Stimulated activated CD4-positive, alpha-beta T cell treated with anti-CD3 and anti-CD28 coated beads, Interleukin-1b, Interleukin-23, amount 100 ng/mL, for 24 hours (primary cell): ENCODE measurements around the gene HOXB5.
A peak's percentile ranks its signal among the peaks of the same experiment; 100 is the strongest.

Source experiments
- DNase-seq, 4 experiments: peaks; one replicate each; pipeline ENCODE4 v3.0.0-alpha.2; 2020; ENCODE audit warnings: low read depth in 4 of 4, low spot score in 1 of 4

The HOXB5 gene

GRCh38 chr17:48550502-48551213 lies 42.9 kb downstream of the HOXB5 start:
- no peak for DNase-seq

DNA sequence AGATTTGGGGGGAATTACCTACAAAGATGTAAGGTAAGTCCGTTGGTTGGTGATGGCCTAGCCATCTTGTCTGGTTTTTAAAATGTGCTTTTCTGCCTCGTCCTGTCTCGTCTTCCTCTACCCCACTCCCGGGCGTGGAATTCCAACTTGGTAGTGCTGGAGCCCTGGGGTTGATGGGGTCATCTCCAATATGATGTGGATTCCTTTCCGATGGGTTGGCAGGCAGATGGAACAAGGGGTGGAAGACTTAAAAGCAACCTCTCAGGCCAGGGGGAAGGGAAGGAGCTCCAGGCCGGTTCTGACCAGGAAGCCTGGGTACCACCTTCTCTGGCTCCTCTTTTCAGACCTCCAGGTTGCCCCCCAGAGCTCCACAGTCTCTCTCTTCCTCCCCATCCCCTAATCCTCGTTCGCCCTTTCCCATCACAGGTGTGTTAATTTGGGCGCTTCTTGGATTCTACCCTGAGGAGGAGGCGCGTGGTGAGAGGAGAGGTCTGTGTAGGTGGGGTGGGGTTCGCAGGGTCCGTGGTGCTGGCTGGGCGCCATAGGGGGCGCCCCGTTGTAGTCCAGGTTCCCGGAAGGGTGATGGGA lies 43.6 kb downstream of the HOXB5 start:
- no peak for DNase-seq

DNA sequence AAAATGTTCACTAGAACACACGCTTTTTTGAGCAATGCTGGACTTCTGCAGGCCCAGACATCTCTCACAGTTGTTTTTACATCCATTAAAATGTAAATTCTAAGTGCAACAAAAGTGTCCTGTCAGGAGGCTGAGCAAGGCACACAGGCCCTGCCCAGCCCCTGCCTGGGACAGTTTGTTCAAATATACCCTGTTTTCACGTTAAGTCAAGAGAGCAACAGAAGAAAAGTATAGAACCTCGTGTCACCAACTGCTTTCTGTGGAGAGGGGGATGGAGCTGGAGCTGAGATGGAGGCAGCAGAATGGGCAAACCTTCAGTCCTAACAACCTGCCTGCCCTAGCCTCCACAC lies 44.3 kb downstream of the HOXB5 start:
- DNase-seq, result no peak

DNA sequence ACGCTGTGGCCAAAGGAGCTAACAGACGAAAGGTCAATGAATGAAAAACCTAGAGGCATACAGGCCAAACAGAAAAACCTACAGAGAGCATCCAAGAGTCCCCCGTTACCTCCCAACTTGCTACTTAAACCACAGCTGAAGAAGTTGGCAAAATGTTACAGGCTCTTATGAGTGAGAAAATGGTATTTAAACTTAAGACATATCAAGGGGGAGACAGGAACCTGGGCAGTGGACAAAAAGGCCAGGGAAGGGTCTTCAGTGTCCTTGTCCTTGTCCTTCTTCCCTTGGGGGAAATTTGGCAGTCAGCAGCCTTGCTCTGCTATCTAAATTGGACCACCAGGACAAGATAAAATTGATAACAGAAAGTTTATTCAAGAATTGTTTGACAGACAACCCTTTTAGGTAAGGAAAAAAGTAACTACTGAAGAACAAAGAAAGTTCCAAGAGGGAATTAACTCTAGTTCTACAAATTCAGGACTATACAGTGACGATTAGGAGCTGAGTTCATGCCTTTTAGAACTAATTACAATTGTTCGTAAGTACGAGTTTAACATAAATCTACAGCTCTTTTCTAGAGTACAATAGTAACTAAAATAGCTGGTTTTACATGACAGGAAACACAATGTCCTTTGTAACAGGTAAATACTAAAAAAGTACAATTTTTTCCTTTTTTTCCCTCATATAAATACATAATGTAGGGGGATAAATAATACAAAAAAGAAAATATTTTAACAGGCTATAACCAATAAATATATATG lies 44.9 kb downstream of the HOXB5 start:
- no peak for DNase-seq

DNA sequence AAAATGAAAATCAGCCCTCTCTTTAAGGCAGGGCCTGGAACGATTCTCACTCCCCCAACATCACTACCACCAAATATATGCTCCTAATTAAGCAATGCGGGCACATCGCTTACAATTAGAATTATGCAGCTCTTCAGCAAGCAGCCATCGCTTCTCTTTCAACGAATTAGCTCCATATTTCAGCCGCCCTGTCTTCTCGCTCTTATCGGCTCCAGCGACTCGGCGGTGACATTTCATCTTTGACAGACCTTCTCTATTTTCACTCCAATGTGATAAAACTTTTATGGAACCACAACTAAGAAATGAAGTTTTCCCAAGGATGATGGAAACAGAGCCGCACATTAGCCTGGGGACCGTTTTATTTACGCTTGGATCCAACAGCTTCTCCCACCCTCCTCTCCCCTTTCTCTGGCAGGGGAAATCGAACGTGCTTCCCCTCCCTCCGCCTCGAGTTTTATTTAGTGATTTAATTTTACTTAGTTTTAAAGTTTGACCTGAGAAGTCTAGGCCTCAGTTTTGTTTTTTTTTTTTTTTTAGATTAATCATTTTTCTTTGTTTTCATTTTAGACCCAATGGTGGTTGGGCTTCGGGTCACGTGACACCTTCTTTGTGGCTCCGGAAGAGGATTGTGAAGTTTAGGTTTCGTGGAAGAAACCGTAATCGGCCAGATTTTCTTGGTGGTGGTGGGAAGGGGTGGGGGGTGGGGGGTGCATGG lies 45.6 kb downstream of the HOXB5 start:
- peak in 1 of 4 experiments; percentile 12 for DNase-seq

DNA sequence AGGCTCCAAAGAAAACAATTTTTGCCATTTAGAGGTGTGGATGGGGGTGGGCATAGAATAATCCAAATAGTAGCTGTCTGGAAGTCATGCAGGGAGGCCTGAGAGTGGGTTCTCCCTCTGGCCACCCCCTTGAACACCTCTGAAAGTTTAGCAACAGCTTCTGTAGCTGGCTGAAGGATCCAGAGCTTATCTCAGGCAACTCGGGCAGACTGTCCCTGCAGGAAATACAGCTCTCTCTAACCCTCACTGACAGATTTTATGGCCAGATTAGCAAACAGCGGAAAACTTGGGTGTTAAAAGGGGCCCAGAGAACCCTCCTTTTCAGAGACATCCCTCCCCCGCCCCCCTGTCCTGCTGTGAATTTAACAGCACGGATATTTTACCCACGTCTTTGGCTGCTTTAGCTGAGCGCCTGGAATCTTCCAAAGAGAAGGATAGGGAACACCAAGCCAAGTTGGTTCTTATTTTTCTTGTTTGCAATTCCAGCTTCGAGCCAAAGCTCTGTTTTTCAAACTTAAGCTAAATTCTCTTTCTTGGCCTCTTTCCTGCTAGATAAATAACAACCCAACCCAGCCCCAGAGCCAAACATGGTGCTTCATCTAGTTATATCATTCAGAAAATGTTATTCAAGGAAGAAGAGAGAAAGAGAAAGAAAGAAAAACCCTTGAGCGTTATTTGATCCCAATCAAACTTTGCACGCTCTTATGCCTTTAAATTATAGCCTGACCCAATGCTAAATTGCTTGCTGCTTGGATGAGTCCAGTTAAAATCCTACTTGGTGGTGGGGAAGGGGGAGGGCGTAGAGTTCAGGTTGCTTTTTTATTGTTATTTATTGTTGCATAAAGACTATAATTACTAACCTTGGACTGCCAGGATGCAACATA lies 46.4 kb downstream of the HOXB5 start:
- no peak for DNase-seq

- DNase-seq, result no peak
These were observed 47.2 kb downstream of the HOXB5 start for GRCh38 chr17:48546137-48546923.

GRCh38 chr17:48545539-48545938 lies 48.0 kb downstream of the HOXB5 start:
- no peak for DNase-seq

DNA sequence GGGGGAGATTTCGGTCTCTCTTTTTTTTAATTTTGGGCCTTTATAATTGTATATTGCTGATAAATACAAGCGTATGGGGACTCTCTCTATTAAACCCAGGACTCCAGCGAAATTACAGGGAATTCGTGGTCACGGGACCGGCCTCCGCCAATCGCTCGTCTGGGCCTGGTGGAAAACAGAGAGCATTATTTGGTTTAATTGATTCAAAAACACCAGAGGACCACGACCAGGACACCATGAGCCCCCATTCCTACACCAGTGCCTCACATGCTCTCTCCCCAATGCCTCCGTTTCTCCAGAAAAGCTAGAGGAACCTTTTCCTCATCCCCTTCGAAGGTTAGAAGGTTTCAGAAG lies 48.6 kb downstream of the HOXB5 start, which contains the start of gene HOXB2:
Gene HOXB2 (minus strand): TSS at position 88 of the 354 bp plus-strand sequence. CDS start 198 bp downstream, outside the sequence.
- no peak for DNase-seq

DNA sequence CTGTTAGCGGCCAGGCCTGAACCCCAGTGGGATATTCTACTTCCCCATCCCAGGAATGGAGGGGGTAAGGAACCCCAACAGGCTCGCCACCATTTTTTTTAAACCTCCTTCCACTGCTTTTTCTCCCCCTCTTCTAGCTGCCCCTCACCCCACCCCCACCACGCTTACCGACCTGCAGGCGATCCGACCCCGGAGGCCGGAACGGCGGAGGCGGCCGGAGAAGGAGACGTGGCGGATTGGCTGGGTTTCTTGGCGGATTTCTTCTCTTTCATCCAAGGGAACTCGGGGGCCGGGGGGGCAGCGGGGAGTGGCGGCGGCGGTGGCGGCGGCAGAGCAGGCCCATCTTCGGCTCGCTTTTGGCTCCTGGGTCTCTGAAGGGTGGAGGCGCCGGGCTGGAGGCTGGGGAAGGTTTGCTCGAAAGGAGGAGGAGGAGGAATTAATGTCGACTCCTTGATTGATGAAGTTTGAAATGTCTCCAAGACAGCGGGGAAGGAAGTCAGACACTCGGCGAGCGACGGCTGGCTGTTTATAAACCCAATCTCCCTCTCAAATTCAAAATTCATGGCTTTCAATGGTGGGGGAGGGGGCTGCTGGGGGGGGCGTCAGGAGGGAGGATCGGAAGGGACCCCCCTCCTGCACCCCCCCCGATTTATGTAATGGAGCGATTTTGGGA lies 49.1 kb downstream of the HOXB5 start:
- DNase-seq, result no peak

- DNase-seq, result peak in 1 of 4 experiments; percentile 17
These were observed 49.7 kb downstream of the HOXB5 start for GRCh38 chr17:48543854-48544348.

- DNase-seq, result peak in 3 of 4 experiments; percentile 26 to 50 (median 38)
These were observed 50.3 kb downstream of the HOXB5 start for GRCh38 chr17:48543107-48543853.

- no peak for DNase-seq
These were observed 50.9 kb downstream of the HOXB5 start for GRCh38 chr17:48542698-48543106.

DNA sequence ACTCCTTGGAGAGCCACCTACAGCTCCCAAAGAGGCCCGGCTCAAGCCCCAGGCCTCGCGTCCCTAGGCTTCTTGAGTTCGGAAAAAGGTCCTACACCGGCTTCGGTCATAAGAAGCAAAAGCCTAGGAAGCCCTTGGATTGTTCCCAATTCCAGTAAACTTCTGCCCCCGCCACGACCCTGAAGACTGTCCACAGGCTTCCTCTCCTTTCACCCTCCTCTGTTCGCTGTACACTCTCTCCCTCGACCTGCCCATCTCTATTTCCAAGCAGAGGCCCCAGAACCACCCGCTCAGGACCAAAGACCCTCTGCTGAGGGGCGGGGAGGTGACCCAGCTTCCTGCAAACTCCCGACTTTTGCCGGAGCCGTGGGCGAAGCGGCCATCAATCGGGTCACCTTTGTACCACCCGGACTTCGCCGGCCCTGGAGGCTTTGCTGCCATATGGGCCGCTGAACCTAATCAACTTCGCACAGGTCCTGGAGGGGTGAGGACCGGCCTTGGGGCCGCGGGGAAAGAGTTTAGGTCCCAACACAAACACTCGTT lies 51.4 kb downstream of the HOXB5 start:
- DNase-seq, result peak in 1 of 4 experiments; percentile 7

GRCh38 chr17:48541577-48542113 lies 51.9 kb downstream of the HOXB5 start:
- DNase-seq, result peak in 2 of 4 experiments; percentile 12 to 15
